ENCODE data around the gene RPS2. TPM values are rescaled to one million over a fixed set of nuclear protein-coding genes. Genes with fewer than 3 reads are reported as not detected.

The RPS2 gene
- total RNA-seq, 1 donor from 2014 or later, result 2,280 TPM

GRCh38 chr16:1946495-1947368 is 17.9 kb downstream of the RPS2 start:
- intact Hi-C loops (cut with micrococcal nuclease), result no loop called here

DNA sequence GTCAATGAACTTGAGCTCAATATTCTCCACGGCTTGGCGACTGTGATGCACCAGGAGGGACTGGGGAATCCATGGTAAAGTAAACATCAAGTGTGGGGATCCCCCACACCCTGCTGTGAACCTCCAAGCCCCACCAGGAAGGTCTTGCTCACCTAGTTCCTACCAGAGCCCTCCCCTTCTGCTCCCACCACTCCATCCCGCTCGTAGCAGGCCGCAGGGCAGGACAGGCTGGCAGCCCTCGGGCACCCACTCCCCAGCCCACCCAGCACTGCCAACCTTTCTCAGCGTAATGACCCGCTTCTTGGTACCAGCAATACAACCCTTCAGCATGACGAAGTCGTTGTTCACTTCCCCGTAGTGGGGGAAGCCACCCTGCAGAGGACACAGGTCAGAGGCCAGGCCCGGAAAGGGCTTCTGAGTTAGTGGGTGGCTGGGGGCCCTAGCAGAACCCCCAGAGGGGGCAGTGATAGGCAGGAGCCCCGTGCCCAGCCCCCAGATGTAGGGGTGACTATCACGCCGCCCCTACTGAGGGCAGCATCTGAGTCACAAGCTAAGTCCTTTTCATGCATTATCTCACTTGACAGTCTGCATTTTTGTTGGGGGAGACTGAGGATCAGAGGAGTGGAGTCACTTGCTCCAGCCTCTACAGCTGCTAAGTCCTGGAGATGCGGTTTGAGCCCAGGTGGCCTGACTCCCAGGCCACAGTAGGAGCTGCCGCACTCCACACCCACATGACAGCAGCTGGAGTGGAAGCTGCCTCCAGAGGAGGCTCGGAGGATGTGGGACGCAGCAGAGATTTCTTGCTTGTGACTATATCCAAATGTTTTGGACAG is 18.9 kb downstream of the RPS2 start:
- intact Hi-C loops (cut with micrococcal nuclease), result no loop called here

- intact Hi-C loops (cut with micrococcal nuclease), result loop anchor here (5.0 kb wide), 2 partner anchors 82 to 1302 kb away; partner anchors contain the start of gene MCRIP2
Measured at GRCh38 chr16:1944612-1945199, 19.9 kb downstream of the RPS2 start.

DNA sequence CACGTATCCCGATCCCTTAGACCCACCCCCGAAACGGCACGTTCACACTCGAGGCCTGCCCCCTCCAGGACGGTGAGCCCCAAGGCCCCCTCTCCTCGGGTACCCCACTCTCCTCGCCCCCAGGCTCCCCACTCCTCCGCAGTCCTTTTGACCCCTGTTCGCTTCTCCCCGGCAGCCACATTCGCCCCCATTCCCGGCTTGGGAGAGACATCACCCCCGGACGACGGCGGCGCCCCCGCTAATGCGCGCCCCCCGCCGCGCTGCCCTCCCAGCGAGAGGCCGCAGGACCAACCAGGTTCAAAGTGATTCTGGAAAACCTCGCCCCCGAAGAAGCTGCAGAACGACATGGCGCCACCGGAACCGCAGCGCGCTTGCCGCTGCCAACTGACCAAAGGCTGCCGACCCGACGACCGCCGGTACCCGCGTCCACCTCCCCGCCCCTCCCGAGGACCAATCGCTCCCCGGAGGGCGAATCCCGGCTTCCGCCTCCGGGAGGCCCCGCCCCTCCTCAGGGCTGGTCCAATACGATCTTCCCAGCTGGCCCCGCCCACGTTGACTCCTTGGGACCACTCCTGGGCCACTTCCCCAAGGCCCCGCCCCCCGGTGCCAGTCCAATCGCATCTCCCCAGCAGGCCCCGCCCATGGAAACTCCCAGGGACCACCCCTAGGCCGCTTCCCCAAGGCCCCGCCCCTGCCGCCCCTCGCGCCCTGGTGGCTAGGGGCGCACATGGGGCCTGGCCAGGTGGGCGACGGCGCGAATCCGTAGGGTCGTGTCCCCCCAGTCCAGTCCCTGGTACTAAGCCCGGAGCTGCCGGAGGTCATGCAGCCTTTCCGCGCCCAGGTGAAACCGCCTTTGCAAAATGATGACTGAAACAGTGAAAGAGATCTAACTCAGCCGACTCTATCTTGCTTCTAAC is 21.6 kb downstream of the RPS2 start, which contains the start of gene MSRB1:
Gene MSRB1, minus strand, starts transcription at position 390 of the 917 bp plus-strand sequence. Its CDS starts 43 bp downstream, at position 347.
- intact Hi-C loops (cut with micrococcal nuclease), result loop anchor here (1.0 to 5.0 kb wide), 13 partner anchors 14 to 1301 kb away; partner anchors contain the start of genes HAGH, MCRIP2, MEIOB and MLST8

- intact Hi-C loops (cut with micrococcal nuclease), result loop anchor here (2.0 to 5.0 kb wide), 3 partner anchors 13 to 1300 kb away; partner anchors contain the start of gene MCRIP2
Measured at GRCh38 chr16:1942047-1942809, 22.4 kb downstream of the RPS2 start.

- intact Hi-C loops (cut with micrococcal nuclease), result loop anchor here (2.0 to 5.0 kb wide), 3 partner anchors 13 to 1299 kb away; partner anchors contain the start of gene MCRIP2
Measured at GRCh38 chr16:1941162-1942046, 23.2 kb downstream of the RPS2 start.

DNA sequence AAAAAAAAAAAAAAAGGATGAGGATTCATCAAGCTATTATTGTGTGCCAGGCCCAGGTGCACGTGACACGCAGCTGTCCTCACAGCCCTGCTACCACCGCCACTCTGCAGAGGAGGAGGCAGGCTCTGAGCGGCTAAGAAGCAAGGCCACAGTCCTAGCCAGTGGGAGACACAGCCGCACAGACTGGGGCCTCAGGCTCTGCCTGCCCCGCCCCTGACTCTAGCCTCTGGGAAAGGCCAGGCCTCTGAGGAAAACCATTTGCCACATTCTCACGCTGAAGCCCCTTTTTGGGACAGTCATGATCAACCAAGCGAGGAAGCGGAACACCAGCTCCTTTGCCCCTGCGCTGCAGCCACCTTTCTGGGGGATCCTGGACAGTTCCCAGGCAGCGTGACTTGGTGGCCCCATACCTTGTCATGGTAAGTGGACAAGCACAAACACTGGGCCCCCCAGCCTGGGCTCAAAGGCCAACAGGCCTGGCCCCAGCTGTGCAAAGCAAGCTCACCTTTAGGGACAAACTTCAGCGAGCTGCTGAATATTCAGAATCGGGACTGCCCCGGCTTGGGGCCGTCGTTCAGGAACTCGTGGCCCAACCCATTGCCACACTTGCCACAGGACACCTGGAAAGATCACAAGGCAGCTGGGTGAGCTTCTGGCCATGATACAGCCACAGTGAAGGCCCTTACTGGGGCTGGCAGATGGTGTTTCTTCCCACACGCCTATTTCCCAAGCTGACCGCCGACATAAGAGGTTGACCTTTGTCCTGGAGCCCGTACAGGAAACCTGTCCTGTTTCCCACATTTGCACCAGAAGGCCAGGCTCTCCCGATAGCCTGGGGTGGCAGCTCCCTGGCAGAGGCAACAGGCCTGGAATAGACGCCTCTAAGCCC is 24.1 kb downstream of the RPS2 start:
- intact Hi-C loops (cut with micrococcal nuclease), result loop anchor here (5.0 kb wide), 2 partner anchors 78 to 1298 kb away; partner anchors contain the start of gene MCRIP2

DNA sequence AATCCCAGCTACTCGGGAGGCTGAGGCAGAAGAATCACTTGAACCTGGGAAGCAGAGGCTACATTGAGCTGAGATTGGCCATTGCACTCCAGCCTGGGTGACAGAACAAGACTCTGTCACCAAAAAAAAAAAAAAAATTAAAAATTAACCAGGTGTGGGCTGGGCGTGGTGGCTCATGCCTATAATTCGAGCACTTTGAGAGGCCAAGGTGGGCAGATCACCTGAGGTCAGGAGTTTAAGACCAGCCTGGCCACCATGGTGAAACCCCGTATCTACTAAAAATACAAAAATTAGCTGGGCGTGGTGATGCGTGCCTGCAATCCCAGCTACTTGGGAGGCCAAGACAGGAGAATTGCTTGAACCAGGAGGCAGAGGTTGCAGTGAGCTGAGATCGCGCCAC is 24.8 kb downstream of the RPS2 start:
- intact Hi-C loops (cut with micrococcal nuclease), result loop anchor here (5.0 kb wide), 2 partner anchors 78 to 1298 kb away; partner anchors contain the start of gene MCRIP2

DNA sequence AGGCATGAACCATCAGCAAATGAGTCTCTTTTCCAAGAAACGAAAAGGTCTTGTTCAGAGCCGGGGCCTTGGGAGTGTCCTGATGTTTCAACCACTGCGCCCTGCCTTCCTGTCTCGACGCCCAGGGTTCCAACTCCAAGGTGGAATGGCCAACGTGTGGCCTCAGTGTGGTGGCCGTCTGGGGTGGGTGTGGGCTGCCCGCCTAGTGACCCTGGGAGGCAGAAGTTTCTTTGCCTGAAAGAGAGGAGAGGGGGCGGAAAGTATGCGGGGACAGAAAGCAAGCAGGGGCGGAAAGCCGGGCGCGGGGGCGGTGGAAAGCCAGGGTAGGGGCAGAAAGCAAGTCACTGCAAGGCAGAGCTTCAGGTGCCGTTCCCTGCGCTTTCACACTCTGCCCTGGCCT is 25.7 kb downstream of the RPS2 start:
- intact Hi-C loops (cut with micrococcal nuclease), result no loop called here

DNA sequence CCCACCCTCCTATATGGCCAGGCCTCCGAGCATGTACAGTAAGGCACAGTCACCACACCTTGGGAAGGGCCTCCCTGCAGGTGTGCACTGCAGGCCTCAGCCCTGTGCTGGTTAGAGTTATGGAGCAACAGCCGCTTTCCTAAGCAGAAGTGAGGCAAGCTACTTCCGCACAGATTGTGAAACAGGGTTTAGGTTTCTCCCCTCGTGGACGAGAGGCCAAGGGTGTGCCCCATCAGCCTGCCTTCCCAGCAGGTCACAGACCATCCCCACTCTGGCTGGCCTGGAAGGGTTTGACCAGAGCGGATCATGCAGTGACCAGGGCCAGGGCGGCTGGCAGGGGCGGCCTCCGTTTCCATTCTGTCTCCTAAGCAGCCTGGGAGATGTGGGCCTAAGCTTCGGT is 26.3 kb downstream of the RPS2 start:
- intact Hi-C loops (cut with micrococcal nuclease), result no loop called here

DNA sequence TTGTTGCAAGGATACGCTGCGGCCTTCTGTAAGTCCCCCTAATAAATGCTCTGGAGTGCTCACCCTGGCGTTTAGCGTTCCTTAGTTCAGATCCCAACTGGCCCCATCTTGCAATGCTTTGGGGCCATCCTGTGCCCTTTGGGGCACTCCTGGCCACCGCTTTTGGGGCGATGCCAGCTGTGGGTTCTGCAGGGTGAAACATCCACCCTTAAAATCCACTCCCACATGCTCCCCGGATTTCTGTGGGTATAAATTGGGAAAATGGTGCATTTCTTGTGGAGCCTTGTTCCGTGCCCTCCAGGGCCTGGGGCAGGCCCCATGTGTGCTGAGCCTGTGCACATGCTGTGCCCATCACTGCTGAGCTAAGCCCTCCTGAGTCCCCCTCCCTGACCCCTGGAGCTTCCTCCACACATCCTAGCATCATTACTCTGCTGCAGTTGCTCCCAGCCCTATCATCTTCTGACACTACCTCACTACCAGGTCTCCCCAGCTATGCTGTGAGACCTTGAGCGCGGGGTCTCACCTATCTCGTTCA is 27.6 kb downstream of the RPS2 start:
- intact Hi-C loops (cut with micrococcal nuclease), result no loop called here

GRCh38 chr16:1933097-1933661 is 31.4 kb downstream of the RPS2 start:
- intact Hi-C loops (cut with micrococcal nuclease), result no loop called here

DNA sequence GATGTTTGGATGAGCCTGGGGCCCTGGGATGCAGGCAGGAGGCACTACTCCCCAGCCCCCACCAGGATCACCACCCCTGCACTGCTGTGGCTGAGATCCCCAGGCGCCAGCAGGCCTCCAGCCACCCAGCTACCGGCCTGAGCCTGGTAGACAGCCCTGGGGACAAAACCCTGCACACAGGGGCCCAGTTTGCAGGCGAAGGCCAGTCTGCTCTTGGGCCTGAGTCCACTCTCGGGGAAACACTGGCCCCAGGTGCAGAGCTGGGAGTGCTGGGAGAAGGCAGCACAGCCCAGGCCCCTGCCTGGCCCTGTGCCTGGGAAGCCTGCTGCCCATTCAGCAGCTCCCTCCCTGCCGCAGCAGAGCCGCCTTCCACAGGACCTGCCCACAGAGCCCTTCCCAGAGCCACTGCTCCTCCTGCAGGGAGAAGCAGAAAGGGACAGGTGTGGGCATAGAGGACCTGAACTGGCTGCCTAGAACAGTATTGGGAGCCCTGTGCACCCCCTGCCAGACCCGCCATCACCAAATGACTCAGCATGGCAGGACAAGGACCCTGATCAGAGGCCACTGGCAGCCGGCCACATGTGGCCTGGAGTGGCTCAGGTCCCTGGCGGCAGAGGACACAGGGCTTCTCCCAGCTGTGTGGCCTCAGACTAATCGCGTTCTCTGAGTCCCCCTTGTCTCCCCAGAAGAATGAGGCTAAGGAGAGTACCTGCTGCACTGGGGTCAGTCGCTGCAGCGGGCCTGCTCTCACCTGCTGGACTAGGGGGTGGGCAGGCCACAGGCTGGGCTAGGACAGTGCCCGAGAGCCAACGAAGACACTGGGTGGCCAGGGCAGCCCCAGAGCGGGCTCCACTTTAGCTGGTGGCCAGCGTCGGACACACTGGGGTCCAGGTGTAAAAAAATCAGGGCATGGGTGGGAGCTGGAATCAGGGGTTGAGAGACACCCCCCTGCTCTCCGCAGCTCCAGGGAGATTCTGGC is 32.3 kb downstream of the RPS2 start:
- intact Hi-C loops (cut with micrococcal nuclease), result no loop called here

GRCh38 chr16:1930338-1930720 is 34.3 kb downstream of the RPS2 start:
- intact Hi-C loops (cut with micrococcal nuclease), result no loop called here

DNA sequence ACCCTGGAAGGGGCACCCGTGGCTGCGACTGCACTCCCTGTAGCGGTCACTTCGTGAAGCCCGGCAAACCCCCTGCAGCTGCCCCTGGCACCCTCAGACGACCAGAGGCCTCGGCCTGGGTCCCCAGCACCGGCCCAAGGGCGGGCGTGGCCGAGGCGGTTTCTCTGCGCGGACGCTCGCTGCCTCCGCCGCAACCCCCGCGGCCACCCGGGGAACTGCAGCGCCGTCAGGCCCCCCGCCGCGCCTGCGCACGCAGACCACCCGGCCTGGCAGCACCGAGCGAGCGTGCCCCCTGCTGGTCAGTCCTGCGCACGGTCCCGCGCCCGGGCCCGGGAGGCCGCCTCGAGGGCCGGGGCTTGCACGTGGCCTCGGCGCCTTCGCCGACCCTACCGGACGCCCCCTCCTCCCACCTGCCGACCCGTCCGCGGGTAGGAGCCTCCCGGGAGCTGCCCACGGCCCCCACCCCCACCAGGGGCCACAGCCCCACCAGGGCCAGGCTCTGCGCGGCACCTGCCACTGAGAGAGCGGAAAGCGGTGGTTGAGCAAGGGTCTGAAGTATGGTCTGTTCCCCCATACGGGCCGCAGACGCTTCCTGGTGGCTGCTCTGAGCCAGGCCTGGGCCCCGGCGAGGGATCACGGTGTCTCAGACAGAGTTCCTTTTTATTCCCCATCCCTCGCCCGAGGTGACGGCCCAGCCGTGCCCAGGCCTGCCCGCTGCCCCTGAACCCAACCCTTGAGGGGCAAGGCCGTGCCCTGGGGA is 34.9 kb downstream of the RPS2 start:
- intact Hi-C loops (cut with micrococcal nuclease), result loop anchor here (1.0 to 5.0 kb wide), 4 partner anchors 13 to 156 kb away; partner anchors contain the start of genes FAHD1, HAGH, MRPS34 and MSRB1

Measured in T-helper 1 cell treated with Interleukin-12 subunit alpha and Interleukin-12 subunit beta and Interleukin-4 antibody, amounts not matched to agents 30 ng/mL and 1 ng/mL, for 36 hours (primary cell).